Posterior cingulate gyrus (tissue), 11 donors: ENCODE measurements around the gene SLX4IP.

Experiments
- DNase-seq, 10 donors: peaks; one replicate each; pipeline versions ENCODE4 v3.0.0 to v3.0.0-alpha.2; 2020 to 2021; ENCODE audit warnings: mixed read lengths in 3 of 10
- intact Hi-C: fragments of 100-400 bp; cut with DNase I; formaldehyde crosslinking; loops from one replicate; pipeline ENCODE4 v1.15.1; 2023

SLX4IP gene

DNA sequence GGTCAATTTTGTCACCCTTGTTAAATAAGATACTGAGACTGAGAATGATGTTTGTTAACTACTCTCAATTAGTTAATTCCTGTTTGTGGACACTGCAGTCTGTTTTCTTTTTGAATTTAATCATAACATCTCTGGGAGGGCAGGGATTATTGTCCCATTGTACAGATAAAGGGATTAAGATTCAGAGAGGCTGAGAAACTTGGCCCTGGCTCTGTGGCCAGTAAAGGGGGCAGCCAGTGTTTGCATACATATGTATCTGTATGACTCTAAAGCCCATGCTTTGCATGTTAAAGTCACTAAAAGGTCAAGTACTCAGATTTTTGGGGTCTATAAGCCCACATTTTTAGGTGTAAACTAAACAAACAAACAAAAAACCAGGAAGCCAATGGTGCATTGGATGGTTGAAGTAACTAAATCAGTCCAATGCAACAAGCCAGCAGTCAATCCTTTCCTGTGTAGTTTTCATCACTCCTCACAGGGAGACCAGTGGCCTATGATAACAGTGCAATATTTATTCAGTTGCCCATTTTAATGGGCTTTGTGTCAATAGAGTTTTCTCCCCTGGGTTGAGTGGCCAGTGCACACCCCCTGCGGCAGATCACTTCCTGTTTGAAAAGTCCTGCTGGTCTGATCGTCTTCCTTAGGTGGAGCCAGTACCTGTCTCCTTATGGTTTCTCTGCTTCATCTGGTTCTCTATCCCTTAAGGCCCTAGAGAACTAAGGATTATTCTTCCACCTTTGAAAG lies 106.7 kb downstream of the SLX4IP start:
- intact Hi-C loops: no loop called here

GRCh38 chr20:10542442-10542841 lies 107.3 kb downstream of the SLX4IP start:
- DNase-seq: no peak
- intact Hi-C loops: no loop called here

More for the DNA sequence above, 106.7 kb downstream of the SLX4IP start:
- DNase-seq: no peak

GRCh38 chr20:10543480-10543879 lies 108.4 kb downstream of the SLX4IP start:
- intact Hi-C loops: no loop called here
- no peak for DNase-seq

- intact Hi-C loops: no loop called here
- no peak for DNase-seq
These were observed 112.4 kb downstream of the SLX4IP start for GRCh38 chr20:10547276-10548114.

DNA sequence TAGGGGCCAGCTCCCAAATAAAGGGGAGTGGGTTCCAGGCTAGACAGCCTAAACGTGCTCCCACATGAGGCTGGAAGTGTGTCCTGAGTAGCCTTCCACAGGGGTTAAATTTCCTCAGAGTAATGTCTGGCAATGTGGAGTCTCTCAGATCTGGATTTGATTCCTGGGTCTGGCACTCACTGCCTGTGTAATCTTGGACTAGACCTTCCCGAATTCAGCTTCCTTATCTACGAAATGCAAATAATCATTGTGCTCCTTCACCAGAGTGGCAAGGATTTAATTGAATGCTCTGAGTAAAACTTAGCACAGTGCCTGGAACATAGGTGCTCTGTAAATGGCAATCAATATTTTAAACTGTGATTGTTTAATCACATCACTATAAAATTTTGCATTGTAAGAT lies 114.4 kb downstream of the SLX4IP start:
- no peak for DNase-seq
- intact Hi-C loops: no loop called here

DNA sequence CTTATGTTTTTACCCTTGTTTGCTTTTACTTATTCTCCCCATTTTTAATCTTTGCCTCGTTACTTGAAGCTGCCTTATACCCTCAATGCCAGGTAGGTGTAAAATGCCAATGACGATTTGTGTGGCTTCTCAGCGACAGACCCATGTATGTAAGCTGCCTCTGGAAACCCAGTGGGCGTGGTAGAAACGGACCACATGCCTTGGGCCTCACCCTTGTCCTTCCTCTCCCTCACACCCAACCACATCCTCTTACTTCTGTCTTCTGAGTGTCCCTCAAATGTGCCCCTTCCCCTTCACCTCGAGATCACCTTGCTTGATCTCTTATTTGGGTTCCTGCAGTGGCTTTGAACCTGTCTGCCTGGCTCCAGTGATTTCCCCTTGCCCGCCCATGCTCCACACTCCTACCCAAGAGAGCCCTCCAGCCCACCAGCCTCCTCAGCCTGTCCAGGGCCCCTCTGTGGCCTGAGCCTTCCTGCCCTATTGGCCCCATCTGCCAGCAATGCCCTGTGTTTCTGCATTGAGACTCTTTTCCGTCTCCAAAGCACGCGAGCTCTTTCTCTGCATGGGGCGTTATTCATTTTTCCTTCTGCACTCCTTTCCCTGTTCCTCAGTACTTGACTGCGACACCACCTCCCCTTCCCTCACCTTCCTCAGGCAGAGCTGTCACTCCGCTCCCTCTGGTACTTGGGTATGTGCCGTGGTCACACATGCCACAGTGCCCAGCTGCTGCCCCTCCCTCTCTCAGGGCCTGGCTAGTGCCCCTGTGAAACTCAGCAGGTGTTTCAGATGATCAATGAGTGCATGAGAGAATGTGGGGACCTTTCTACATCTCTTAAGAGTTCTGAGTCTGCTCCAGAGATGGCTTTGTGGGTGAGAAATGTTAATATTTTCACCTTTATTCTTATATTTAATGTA lies 115.4 kb downstream of the SLX4IP start:
- peak in 1 of 10 donors; percentile 85 for DNase-seq
- intact Hi-C loops: loop anchor here (5.0 kb wide), 1 partner anchor 992 kb away; no protein-coding TSS in a partner anchor

- DNase-seq: peak in 1 of 10 donors; percentile 45
- intact Hi-C loops: loop anchor here (2.0 to 5.0 kb wide), 2 partner anchors 723 to 990 kb away; no protein-coding TSS in a partner anchor
These were observed 116.9 kb downstream of the SLX4IP start for GRCh38 chr20:10551732-10552724.

DNA sequence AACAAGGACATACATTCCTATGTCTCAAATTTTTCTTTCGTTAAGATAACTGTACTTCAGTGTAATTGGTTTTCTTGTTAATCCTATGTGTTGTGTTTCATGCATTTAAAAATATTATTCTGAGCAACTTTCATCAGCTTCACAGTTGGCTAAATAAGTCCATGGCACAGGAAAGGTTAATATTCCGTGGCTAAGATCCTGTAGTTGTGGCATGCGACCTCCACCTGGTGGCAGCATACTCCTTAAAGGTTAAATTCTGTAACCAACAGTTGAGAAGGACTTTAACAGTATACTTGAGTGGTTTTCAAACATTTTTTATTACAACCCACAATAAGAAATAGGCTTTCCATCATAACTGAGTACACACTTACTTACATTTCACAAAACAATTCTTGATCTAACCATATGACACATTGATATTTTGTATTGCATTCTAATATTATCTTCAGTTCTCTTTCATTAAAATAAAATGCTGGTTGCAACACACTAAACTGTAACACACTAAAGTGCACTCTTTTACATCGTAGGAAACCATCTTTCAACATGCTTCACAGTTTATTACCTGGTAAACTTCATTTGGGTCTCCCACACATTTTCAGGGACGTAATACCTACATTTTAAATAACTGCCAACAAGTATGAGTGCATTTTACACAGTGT lies 118.3 kb downstream of the SLX4IP start:
- DNase-seq: peak in 7 of 10 donors; percentile 51 to 89 (median 56)
- intact Hi-C loops: loop anchor here (2.0 to 5.0 kb wide), 2 partner anchors 721 to 989 kb away; no protein-coding TSS in a partner anchor

DNA sequence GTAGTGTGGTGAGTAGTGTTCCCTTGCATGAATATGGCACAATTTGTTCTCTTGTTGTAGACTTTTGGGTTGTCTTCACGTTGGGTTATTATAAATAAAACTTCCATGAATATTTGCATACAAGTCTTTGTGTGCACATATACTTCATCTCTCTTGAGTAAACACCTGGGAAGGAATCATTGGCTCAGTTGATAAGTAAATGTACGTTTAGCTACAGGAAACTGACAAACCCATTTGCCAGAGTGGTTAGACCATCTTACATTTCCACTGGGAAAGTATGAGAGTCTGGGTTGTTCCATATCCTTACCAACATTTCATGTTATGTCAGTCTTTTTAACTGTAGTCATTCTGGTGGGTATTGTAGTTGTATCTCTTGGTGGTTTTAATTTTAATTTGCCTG lies 119.2 kb downstream of the SLX4IP start:
- intact Hi-C loops: loop anchor here (5.0 kb wide), 1 partner anchor 988 kb away; no protein-coding TSS in a partner anchor
- DNase-seq: no peak

DNA sequence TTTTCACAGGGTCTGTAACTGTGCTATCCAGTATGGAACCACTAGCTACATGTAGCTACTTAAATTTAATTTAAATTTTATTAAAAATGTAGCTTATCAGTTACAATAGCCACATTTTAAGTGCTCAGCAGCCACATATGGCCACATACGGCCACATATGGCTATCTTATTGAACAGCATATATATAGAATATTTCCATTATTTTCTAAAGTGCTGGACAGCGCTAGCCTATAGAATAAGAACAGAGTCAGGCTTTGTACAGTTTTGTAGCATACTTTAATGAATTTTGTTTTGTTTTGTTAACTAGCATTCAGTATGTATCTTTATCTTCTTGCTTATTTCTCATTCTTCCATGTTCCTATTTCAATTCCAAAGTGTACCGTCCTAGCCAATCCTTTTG lies 120.3 kb downstream of the SLX4IP start:
- intact Hi-C loops: no loop called here
- DNase-seq: no peak

GRCh38 chr20:10555865-10556308 lies 120.8 kb downstream of the SLX4IP start:
- intact Hi-C loops: no loop called here
- no peak for DNase-seq

DNA sequence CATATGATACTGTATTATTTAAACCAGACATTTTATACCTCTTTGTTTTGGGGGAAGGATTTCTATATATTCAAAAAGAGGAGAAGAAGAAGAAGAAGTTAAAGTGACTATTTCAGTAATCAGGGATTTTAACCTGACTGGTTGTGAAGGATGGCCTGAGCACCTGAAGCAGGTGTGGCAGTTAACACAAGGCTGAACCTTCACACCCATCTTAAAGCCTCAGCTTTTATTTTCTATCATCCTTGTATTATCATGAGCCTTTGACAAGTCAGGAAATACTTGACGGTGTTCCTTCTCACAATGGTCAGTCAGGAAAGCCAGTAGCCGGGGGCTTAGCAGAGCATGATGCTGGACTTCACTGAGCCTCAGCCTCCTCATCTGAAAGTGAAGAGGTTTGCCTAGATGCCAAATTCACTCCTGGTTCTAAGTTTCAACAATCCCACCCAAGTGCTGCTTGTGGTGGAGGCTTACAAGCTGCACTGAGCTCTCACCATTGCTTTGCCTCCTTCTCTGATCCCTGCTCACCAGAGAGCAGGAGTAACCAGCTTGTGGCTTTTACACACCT lies 121.5 kb downstream of the SLX4IP start:
- peak in 1 of 10 donors; percentile 41 for DNase-seq
- intact Hi-C loops: no loop called here

DNA sequence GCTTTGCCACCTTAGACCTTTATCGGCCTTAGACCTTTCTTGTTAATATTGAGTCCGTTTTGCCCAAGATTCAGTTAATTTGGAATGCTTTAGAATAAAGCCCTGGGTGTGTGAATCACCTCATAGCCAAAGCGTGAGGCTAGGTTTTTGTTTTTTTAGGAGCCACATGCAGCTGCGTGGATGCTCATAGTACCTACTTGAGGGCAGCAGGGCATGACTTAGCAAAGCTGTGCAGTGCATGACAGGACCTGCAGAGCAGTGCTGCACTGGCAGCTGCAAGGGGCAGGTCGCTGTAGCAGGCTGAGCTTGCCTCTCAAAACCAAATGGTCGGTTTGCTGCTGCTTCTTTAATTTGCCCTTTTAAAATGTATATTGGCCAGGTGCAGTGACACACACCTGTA lies 122.6 kb downstream of the SLX4IP start:
- intact Hi-C loops: no loop called here
- DNase-seq: peak in 1 of 10 donors; percentile 45

DNA sequence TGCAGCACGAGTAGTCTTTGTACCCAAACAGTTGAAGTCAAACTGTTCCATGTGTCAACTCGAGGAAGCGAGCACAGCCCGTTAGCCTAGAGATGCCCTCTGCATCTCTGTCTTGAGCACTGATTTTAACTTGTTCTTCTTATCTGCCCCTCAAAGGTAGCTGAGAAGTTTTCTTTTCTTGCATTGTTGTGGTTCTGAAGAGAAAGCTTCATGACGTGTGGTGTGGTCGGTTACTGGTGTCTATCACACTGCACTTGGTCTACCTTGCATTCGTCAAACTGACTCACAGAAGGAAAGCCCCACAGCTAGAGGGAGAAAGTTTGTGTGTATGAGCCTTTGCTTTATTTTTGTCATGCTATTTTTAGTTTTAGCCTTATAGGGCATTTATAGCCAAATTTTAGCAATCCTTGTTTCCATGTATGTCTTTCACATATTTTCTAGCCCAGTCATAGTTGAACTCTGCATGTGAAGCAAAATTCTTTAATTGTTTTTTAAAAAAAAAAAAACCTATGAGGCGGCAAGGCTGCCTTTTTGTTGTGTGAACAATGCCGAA lies 123.6 kb downstream of the SLX4IP start:
- intact Hi-C loops: no loop called here

GRCh38 chr20:10559266-10559665 lies 124.2 kb downstream of the SLX4IP start:
- intact Hi-C loops: no loop called here
- no peak for DNase-seq

More for the DNA sequence above, 123.6 kb downstream of the SLX4IP start:
- DNase-seq: no peak

- intact Hi-C loops: no loop called here
- DNase-seq: no peak
These were observed 125.6 kb downstream of the SLX4IP start for GRCh38 chr20:10560686-10561085.

DNA sequence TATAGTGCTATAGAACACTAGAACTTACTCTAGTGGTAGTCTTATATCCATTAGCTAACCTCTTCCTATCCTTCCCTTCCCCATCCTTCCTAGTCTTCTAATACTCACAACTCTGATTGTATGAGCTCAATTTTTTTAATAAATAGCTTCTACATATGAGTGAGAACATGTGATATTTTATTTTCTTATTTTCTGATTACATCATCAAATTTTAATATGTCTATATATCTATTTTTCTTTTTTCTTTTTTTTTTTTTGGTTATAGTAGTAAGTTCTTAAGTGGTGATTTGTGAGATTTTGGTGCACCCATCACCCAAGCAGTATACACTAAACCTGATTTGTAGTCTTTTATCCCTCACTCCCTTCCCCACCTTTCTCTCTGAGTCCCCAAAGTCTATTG lies 126.2 kb downstream of the SLX4IP start:
- intact Hi-C loops: no loop called here
- no peak for DNase-seq

DNA sequence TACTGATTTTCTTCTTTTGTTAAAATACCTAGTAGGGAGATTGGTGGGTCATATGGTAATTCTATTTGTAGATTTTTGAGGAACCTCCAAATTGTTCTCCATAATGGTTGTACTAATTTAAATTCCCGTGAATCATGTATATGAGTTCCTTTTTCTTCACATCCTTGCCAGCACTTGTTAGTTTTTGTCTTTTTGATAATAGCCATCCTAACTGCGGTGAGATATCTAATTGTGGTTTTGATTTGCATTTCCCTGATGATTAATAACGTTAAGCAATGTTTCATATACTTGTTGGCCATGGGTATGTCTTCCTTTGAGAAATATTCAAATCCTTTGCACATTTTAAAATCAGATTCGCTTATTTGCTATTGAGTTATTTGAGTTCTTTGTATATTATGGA lies 127.8 kb downstream of the SLX4IP start:
- DNase-seq: no peak
- intact Hi-C loops: no loop called here
